Measurements from ENCODE around the gene RNF25. TPM values are rescaled to one million over a fixed set of nuclear protein-coding genes. Genes with fewer than 3 reads are reported as not detected.

RNF25 gene
- total RNA-seq, 1 donor from 2014 or later: 35.7 TPM

- Mint-ChIP-seq H3K9me3 (ENCODE audit: unreplicated experiment) (no peaks in the 10 kb centered on the region), H3K4me1 (ENCODE audit: unreplicated experiment) (no peaks in the 10 kb centered on the region), H3K27ac (ENCODE audit: unreplicated experiment) (no peak overlapping the region), H3K4me3 (ENCODE audit: unreplicated experiment) (no peak overlapping the region), H3K36me3 (ENCODE audit: unreplicated experiment) (peaks cover 34% of the 10 kb centered on the region), H3K27me3 (ENCODE audit: unreplicated experiment) (no peaks in the 10 kb centered on the region)
- TF ChIP-seq, protein P1, sequence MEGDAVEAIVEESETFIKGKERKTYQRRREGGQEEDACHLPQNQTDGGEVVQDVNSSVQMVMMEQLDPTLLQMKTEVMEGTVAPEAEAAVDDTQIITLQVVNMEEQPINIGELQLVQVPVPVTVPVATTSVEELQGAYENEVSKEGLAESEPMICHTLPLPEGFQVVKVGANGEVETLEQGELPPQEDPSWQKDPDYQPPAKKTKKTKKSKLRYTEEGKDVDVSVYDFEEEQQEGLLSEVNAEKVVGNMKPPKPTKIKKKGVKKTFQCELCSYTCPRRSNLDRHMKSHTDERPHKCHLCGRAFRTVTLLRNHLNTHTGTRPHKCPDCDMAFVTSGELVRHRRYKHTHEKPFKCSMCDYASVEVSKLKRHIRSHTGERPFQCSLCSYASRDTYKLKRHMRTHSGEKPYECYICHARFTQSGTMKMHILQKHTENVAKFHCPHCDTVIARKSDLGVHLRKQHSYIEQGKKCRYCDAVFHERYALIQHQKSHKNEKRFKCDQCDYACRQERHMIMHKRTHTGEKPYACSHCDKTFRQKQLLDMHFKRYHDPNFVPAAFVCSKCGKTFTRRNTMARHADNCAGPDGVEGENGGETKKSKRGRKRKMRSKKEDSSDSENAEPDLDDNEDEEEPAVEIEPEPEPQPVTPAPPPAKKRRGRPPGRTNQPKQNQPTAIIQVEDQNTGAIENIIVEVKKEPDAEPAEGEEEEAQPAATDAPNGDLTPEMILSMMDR (IDR thresholded peaks at IDR 0.05): no peak
- DNase-seq (ENCODE audit: extremely low spot score, unreplicated experiment): no peak
Measured at GRCh38 chr2:218643751-218644310, 28.0 kb downstream of the RNF25 start.

DNA sequence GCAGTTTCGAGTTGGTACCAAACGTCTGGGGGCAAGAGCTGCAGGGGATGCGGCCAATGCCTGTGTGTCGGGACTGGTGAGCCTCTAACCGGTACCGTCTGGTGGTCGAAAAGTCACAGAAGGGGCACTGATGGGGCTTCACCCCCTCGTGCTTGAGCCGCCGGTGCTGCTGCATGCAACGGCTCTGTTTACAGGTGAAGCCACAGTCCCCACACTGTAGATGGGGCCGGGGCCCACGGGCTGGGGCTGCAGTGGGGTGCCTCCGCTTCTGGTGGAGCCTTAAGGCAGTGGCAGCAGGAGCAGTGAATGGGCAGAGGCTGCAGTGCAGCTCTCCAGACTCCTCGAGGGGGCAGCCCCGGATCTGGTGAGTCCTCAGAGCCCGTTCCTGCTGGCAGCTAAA lies 29.0 kb downstream of the RNF25 start:
- Mint-ChIP-seq H3K36me3 (ENCODE audit: unreplicated experiment) (peaks cover 37% of the 10 kb centered on the region), H3K27me3 (ENCODE audit: unreplicated experiment) (no peaks in the 10 kb centered on the region), H3K4me3 (ENCODE audit: unreplicated experiment) (no peak overlapping the region), H3K4me1 (ENCODE audit: unreplicated experiment) (no peaks in the 10 kb centered on the region), H3K9me3 (ENCODE audit: unreplicated experiment) (no peaks in the 10 kb centered on the region), H3K27ac (ENCODE audit: unreplicated experiment) (no peak overlapping the region)
- DNase-seq (ENCODE audit: extremely low spot score, unreplicated experiment): no peak
- TF ChIP-seq, protein P1 (IDR thresholded peaks at IDR 0.05): no peak

GRCh38 chr2:218642121-218642656 lies 29.6 kb downstream of the RNF25 start:
- Mint-ChIP-seq H3K36me3 (ENCODE audit: unreplicated experiment) (peaks cover 37% of the 10 kb centered on the region), H3K4me1 (ENCODE audit: unreplicated experiment) (no peaks in the 10 kb centered on the region), H3K9me3 (ENCODE audit: unreplicated experiment) (no peaks in the 10 kb centered on the region), H3K4me3 (ENCODE audit: unreplicated experiment) (no peak overlapping the region), H3K27ac (ENCODE audit: unreplicated experiment) (no peak overlapping the region), H3K27me3 (ENCODE audit: unreplicated experiment) (no peaks in the 10 kb centered on the region)
- DNase-seq (ENCODE audit: extremely low spot score, unreplicated experiment): no peak
- TF ChIP-seq, protein P1 (IDR thresholded peaks at IDR 0.05): no peak

DNA sequence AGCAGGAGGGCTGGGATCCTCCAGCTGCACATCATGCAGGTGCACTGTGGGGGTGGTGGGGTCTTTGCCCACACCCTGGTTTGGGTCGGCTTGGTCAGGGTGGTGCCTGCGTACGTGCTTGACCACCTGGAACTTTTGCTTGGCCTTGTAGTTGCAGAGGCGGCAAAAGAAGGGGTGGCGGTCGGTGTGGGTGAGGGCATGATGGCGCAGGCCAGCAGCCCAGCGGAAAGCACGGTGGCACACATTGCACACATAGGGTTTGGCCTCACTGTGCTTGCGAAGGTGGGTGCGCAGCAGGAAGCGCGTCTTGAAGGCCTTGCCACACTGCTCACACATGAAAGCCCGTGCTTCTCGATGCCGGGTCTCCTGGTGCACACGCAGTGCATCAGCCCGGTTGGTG lies 33.4 kb downstream of the RNF25 start:
- TF ChIP-seq, protein P1 (IDR thresholded peaks at IDR 0.05): no peak
- no peaks in the 10 kb centered on the region for H3K9me3 Mint-ChIP-seq (ENCODE audit: unreplicated experiment)
- DNase-seq (ENCODE audit: extremely low spot score, unreplicated experiment): no peak
- H3K27ac Mint-ChIP-seq (ENCODE audit: unreplicated experiment): no peak overlapping the region
- no peaks in the 10 kb centered on the region for H3K4me1 Mint-ChIP-seq (ENCODE audit: unreplicated experiment)
- H3K27me3 Mint-ChIP-seq (ENCODE audit: unreplicated experiment): no peaks in the 10 kb centered on the region
- peaks cover 55% of the 10 kb centered on the region for H3K36me3 Mint-ChIP-seq (ENCODE audit: unreplicated experiment)
- no peak overlapping the region for H3K4me3 Mint-ChIP-seq (ENCODE audit: unreplicated experiment)

GRCh38 chr2:218635719-218636118 lies 36.1 kb downstream of the RNF25 start:
- H3K27ac Mint-ChIP-seq (ENCODE audit: unreplicated experiment): no peak overlapping the region
- TF ChIP-seq, protein P1 (IDR thresholded peaks at IDR 0.05): no peak
- DNase-seq (ENCODE audit: extremely low spot score, unreplicated experiment): no peak

More at GRCh38 chr2:218635719-218636118, 36.1 kb downstream of the RNF25 start:
- H3K9me3 Mint-ChIP-seq (ENCODE audit: unreplicated experiment): no peaks in the 10 kb centered on the region
- no peaks in the 10 kb centered on the region for H3K4me1 Mint-ChIP-seq (ENCODE audit: unreplicated experiment)
- no peaks in the 10 kb centered on the region for H3K27me3 Mint-ChIP-seq (ENCODE audit: unreplicated experiment)
- no peak overlapping the region for H3K4me3 Mint-ChIP-seq (ENCODE audit: unreplicated experiment)
- H3K36me3 Mint-ChIP-seq (ENCODE audit: unreplicated experiment): peaks cover 61% of the 10 kb centered on the region

Measured in osteocyte (in vitro differentiated cells).